HepG2 (cell line): ENCODE results near the gene BANP. TPM values are rescaled to one million over a fixed set of nuclear protein-coding genes. Genes with fewer than 3 reads are reported as not detected.

Experiments used
- GABPA ChIP-seq, 2 experiments: IDR thresholded peaks; 2 replicates each; pipeline ENCODE4 v1.6.1; 2011 to 2016; ENCODE audit warnings: low read depth in 2 of 2, low read length in 1 of 2, missing biosample characterization in 1 of 2, missing genetic modification characterization in 1 of 2
- KDM2A ChIP-seq: sonication (generic); formaldehyde crosslinking; IDR thresholded peaks from 2 replicates; pipeline ENCODE4 v1.4.0; 2020; ENCODE audit warnings: low read depth, missing genetic modification reagents, borderline replicate concordance
- RCOR2 ChIP-seq: IDR thresholded peaks from 2 replicates; pipeline ENCODE4 v1.6.1; 2016; ENCODE audit warnings: missing biosample characterization, missing genetic modification reagents
- SIN3B ChIP-seq: fragments of 150-350 bp; IDR thresholded peaks from 2 replicates; pipeline ENCODE4 v1.6.1; 2014; ENCODE audit warnings: low read length
- SMARCE1 ChIP-seq: fragments of 450-650 bp; IDR thresholded peaks from 2 replicates; pipeline ENCODE4 v1.6.1; 2017; ENCODE audit warnings: borderline replicate concordance
- SRY ChIP-seq: sonication (generic); formaldehyde crosslinking; IDR thresholded peaks from 2 replicates; pipeline ENCODE4 v1.8.0; 2022; ENCODE audit warnings: mild to moderate bottlenecking, missing genetic modification reagents
- ZMYM3 ChIP-seq: sonication (generic); formaldehyde crosslinking; IDR thresholded peaks from 2 replicates; pipeline ENCODE4 v1.5.1; 2020; ENCODE audit warnings: mild to moderate bottlenecking, missing genetic modification reagents
- ZNF235 ChIP-seq: sonication (generic); formaldehyde crosslinking; IDR thresholded peaks from 2 replicates; pipeline ENCODE4 v1.8.1; 2023; ENCODE audit warnings: mild to moderate bottlenecking, missing genetic modification reagents, borderline replicate concordance
- ZNF564 ChIP-seq: sonication (generic); formaldehyde crosslinking; IDR thresholded peaks from 2 replicates; pipeline ENCODE4 v1.8.1; 2023; ENCODE audit warnings: mild to moderate bottlenecking, missing genetic modification reagents
- ZNF749 ChIP-seq: sonication (generic); formaldehyde crosslinking; IDR thresholded peaks from 2 replicates; pipeline ENCODE4 v1.8.0; 2022; ENCODE audit warnings: mild to moderate bottlenecking, missing genetic modification reagents, moderate library complexity, borderline replicate concordance
- polyA plus RNA-seq, 8 experiments: library from polyadenylated mRNA; depleted of rRNA in 3 of 8; stranded (reverse) in 7 of 8; unstranded in 1 of 8; fragments of >200 nt; fragmentation: Illumina TruSeq in 4 of 8; extraction: Trizol in 4 of 8; gene quantifications; 2 replicates each; pipeline versions ENCODE4 v1.2.1 to v1.2.3, GENCODE V29; 2011 to 2016; ENCODE audit warnings: low read depth in 4 of 8, missing spikeins in 1 of 8, mixed read lengths in 1 of 8; ENCODE audit not compliant: insufficient read depth in 1 of 8
- total RNA-seq, 5 experiments: library from RNA; depleted of rRNA; stranded (reverse); fragments of >200 nt; fragmentation: Illumina TruSeq; extraction: Trizol; gene quantifications; 2 replicates each; pipeline ENCODE4 v1.2.3, GENCODE V29; 2016; ENCODE audit warnings: low read depth in 1 of 5
- TF ChIP-seq, protein P1 (sequence below): sonication (generic); formaldehyde crosslinking; IDR thresholded peaks from 2 replicates; pipeline ENCODE4 v1.5.0; 2020; ENCODE audit warnings: mild to moderate bottlenecking, missing genetic modification reagents, borderline replicate concordance
- TF ChIP-seq, protein P2 (sequence below): sonication (generic); formaldehyde crosslinking; IDR thresholded peaks from 2 replicates; pipeline ENCODE4 v1.5.1; 2020; ENCODE audit warnings: mild to moderate bottlenecking, missing genetic modification reagents, moderate library complexity
- TF ChIP-seq, protein P3 (sequence below): sonication (generic); formaldehyde crosslinking; IDR thresholded peaks from 2 replicates; pipeline ENCODE4 v1.5.1; 2020; ENCODE audit warnings: missing genetic modification reagents, mild to moderate bottlenecking, borderline replicate concordance
- TF ChIP-seq, protein P4 (sequence below), 2 experiments: sonication (generic) in 1 of 2; formaldehyde crosslinking in 1 of 2; IDR thresholded peaks; 2 replicates each; pipeline versions ENCODE4 v1.6.1 to v1.9.0; 2014 to 2022; ENCODE audit warnings: antibody characterized with exemption in 1 of 2, borderline replicate concordance in 1 of 2, inconsistent platforms in 1 of 2, low read depth in 1 of 2, missing genetic modification reagents in 1 of 2

The BANP gene
- total and polyA plus RNA-seq, 2 of the 13 experiments (the other 11 are each of a cell fraction or from before 2014, with no cell fraction given) = 20.2 to 23.8 TPM

DNA sequence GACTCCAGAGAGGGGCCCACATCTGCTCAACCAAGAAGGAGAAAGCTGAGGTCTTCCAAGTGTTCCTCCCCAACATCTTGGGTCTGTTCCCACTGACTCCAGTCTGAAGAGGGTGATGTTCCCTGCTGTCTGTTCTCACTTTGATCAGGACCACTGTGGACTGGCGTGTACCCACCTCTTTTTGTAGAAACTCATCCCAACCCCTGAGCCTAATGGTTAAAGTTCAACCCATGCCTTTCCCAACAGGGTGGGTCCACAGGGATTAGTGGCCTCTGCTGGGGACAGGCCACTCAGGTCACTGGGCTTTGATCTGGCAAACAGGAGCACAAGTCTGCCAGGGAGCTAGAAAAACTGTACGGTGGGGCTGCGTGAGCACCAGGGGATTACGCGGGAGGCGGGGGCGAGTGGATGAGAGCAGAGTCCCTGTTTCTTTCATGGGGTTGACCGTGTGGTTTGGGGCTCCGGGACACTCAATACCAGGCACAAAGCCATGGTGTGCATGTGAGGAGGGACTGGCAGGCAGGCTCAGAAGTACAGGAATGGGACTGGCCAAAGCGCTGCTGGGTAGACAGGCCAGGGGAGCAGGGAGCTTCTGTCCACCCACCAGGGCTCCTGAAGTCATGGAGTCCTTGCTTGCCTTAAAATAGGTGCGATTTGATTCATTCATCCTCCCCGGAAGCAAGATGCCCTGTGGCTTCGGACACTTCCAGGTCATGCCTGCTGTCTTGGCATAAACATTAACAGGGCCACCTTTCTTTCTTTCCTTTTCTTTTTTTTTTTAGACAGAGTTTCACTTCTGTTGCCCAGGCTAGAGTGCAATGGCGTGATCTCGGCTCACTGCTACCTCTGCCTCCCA lies 14.6 kb upstream of the BANP start, which contains the start of gene CA5A (continued):
- TF ChIP-seq RCOR2 (CRISPR knock-in tag) (peak; percentile 97), ZNF235 (CRISPR knock-in tag) (peak; percentile 80), SIN3B (peak; percentile 16; the same call in 1 of the 2 replicates), GABPA (IDR thresholded peaks at IDR 0.05; ENCODE audit: low read depth, low read length) (0 out of 2 replicates have a peak, but pooled peaks have one; percentile 21), GABPA (CRISPR knock-in tag; IDR thresholded peaks at IDR 0.05; ENCODE audit: low read depth) (peak; percentile 58), ZNF564 (CRISPR knock-in tag) (peak; percentile 84), ZNF749 (CRISPR knock-in tag) (peak; percentile 49; the same call in 1 of the 2 replicates), SMARCE1 (no peak), KDM2A (peak; percentile 77; the same call in 1 of the 2 replicates), ZMYM3 (CRISPR knock-in tag) (peak; percentile 97), SRY (CRISPR knock-in tag) (peak; percentile 86; the same call in 1 of the 2 replicates)
- TF ChIP-seq, protein P1, sequence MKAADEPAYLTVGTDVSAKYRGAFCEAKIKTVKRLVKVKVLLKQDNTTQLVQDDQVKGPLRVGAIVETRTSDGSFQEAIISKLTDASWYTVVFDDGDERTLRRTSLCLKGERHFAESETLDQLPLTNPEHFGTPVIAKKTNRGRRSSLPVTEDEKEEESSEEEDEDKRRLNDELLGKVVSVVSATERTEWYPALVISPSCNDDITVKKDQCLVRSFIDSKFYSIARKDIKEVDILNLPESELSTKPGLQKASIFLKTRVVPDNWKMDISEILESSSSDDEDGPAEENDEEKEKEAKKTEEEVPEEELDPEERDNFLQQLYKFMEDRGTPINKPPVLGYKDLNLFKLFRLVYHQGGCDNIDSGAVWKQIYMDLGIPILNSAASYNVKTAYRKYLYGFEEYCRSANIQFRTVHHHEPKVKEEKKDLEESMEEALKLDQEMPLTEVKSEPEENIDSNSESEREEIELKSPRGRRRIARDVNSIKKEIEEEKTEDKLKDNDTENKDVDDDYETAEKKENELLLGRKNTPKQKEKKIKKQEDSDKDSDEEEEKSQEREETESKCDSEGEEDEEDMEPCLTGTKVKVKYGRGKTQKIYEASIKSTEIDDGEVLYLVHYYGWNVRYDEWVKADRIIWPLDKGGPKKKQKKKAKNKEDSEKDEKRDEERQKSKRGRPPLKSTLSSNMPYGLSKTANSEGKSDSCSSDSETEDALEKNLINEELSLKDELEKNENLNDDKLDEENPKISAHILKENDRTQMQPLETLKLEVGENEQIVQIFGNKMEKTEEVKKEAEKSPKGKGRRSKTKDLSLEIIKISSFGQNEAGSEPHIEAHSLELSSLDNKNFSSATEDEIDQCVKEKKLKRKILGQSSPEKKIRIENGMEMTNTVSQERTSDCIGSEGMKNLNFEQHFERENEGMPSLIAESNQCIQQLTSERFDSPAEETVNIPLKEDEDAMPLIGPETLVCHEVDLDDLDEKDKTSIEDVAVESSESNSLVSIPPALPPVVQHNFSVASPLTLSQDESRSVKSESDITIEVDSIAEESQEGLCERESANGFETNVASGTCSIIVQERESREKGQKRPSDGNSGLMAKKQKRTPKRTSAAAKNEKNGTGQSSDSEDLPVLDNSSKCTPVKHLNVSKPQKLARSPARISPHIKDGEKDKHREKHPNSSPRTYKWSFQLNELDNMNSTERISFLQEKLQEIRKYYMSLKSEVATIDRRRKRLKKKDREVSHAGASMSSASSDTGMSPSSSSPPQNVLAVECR (CRISPR knock-in tag) = peak; percentile 90; the same call in 1 of the 2 replicates
- TF ChIP-seq, protein P2, sequence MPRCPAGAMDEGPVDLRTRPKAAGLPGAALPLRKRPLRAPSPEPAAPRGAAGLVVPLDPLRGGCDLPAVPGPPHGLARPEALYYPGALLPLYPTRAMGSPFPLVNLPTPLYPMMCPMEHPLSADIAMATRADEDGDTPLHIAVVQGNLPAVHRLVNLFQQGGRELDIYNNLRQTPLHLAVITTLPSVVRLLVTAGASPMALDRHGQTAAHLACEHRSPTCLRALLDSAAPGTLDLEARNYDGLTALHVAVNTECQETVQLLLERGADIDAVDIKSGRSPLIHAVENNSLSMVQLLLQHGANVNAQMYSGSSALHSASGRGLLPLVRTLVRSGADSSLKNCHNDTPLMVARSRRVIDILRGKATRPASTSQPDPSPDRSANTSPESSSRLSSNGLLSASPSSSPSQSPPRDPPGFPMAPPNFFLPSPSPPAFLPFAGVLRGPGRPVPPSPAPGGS = peak; percentile 54; the same call in 1 of the 2 replicates
- TF ChIP-seq, protein P3, sequence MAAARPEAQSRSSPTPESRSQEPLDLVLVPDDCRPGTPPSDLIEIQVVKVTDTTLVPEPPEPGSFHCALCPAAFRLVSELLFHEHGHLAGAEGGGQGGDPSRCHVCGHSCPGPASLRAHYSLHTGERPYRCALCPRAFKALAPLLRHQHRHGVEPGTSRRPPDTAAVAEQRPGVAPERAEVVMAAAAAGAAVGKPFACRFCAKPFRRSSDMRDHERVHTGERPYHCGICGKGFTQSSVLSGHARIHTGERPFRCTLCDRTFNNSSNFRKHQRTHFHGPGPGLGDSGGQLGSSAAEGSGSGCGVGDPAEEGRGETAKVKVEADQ (CRISPR knock-in tag) = peak; percentile 75; the same call in 1 of the 2 replicates
- TF ChIP-seq, protein P4, sequence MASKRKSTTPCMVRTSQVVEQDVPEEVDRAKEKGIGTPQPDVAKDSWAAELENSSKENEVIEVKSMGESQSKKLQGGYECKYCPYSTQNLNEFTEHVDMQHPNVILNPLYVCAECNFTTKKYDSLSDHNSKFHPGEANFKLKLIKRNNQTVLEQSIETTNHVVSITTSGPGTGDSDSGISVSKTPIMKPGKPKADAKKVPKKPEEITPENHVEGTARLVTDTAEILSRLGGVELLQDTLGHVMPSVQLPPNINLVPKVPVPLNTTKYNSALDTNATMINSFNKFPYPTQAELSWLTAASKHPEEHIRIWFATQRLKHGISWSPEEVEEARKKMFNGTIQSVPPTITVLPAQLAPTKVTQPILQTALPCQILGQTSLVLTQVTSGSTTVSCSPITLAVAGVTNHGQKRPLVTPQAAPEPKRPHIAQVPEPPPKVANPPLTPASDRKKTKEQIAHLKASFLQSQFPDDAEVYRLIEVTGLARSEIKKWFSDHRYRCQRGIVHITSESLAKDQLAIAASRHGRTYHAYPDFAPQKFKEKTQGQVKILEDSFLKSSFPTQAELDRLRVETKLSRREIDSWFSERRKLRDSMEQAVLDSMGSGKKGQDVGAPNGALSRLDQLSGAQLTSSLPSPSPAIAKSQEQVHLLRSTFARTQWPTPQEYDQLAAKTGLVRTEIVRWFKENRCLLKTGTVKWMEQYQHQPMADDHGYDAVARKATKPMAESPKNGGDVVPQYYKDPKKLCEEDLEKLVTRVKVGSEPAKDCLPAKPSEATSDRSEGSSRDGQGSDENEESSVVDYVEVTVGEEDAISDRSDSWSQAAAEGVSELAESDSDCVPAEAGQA (IDR thresholded peaks at IDR 0.05; ENCODE audit: low read depth) = peak; percentile 70; the same call in 1 of the 2 replicates
- TF ChIP-seq, protein P4 (CRISPR knock-in tag; IDR thresholded peaks at IDR 0.05; ENCODE audit: borderline replicate concordance) = no peak
